Adipocyte (in vitro differentiated cells): ENCODE results near the gene GLIPR1.

Experiments used
- DNase-seq: peaks from one replicate; pipeline ENCODE4 v3.0.0-alpha.2; 2015; ENCODE audit warnings: low read depth
- H3K27me3 ChIP-seq: replicated peaks from 2 replicates; pipeline ENCODE4 v1.7.0; 2013; ENCODE audit warnings: mild to moderate bottlenecking, low read length, moderate library complexity; ENCODE audit not compliant: control insufficient read depth, insufficient read depth
- H3K36me3 ChIP-seq: 2 replicates; pipeline ENCODE4 v1.7.0; 2013; ENCODE audit warnings: low read length, mild to moderate bottlenecking, moderate library complexity; ENCODE audit not compliant: control insufficient read depth, insufficient read depth, severe bottlenecking
- H3K4me1 ChIP-seq: 2 replicates; pipeline ENCODE4 v1.7.0; 2013; ENCODE audit warnings: mild to moderate bottlenecking, low read length, moderate library complexity; ENCODE audit not compliant: control insufficient read depth, insufficient read depth
- H3K4me3 ChIP-seq: 2 replicates; pipeline ENCODE4 v1.7.0; 2013; ENCODE audit warnings: mild to moderate bottlenecking, low read length, moderate library complexity
- H3K9ac ChIP-seq: 2 replicates; pipeline ENCODE4 v1.7.0; 2013; ENCODE audit warnings: mild to moderate bottlenecking, low read length, moderate library complexity
- H3K9me3 ChIP-seq: 2 replicates; pipeline ENCODE4 v1.7.0; 2013; ENCODE audit warnings: mild to moderate bottlenecking, low read length, moderate library complexity; ENCODE audit not compliant: control insufficient read depth

Gene GLIPR1

GRCh38 chr12:75525263-75525662 lies 44.7 kb downstream of the GLIPR1 start:
- no peaks in the 10 kb centered on the region for H3K9me3 ChIP-seq
- no peaks in the 10 kb centered on the region for H3K36me3 ChIP-seq
- H3K4me3 ChIP-seq, result no peak overlapping the region
- no peak overlapping the region for H3K9ac ChIP-seq
- H3K4me1 ChIP-seq, result peaks cover 7% of the 10 kb centered on the region
- peak; percentile 65 for DNase-seq
- no peaks in the 10 kb centered on the region for H3K27me3 ChIP-seq

GRCh38 chr12:75526655-75527511 lies 46.3 kb downstream of the GLIPR1 start:
- no peak overlapping the region for H3K9ac ChIP-seq
- peak; percentile 85 for DNase-seq
- H3K36me3 ChIP-seq, result no peaks in the 10 kb centered on the region
- H3K4me1 ChIP-seq, result peaks cover 7% of the 10 kb centered on the region
- H3K4me3 ChIP-seq, result no peak overlapping the region
- H3K27me3 ChIP-seq, result no peaks in the 10 kb centered on the region
- no peaks in the 10 kb centered on the region for H3K9me3 ChIP-seq

- Histone ChIP-seq H3K4me1 (peaks cover 7% of the 10 kb centered on the region), H3K9me3 (no peaks in the 10 kb centered on the region)
- no peak for DNase-seq
These were observed 47.7 kb downstream of the GLIPR1 start for GRCh38 chr12:75528272-75528671.

GRCh38 chr12:75528692-75529091 lies 48.1 kb downstream of the GLIPR1 start:
- Histone ChIP-seq H3K9me3 (no peaks in the 10 kb centered on the region), H3K4me1 (peaks cover 7% of the 10 kb centered on the region), H3K9ac (no peak overlapping the region), H3K36me3 (no peaks in the 10 kb centered on the region), H3K27me3 (no peaks in the 10 kb centered on the region), H3K4me3 (no peak overlapping the region)
- DNase-seq, result no peak

More at GRCh38 chr12:75528272-75528671, 47.7 kb downstream of the GLIPR1 start:
- Histone ChIP-seq H3K36me3 (no peaks in the 10 kb centered on the region), H3K27me3 (no peaks in the 10 kb centered on the region), H3K4me3 (no peak overlapping the region), H3K9ac (no peak overlapping the region)

GRCh38 chr12:75529316-75529715 lies 48.8 kb downstream of the GLIPR1 start:
- DNase-seq, result no peak
- no peak overlapping the region for H3K4me3 ChIP-seq
- H3K4me1 ChIP-seq, result peaks cover 7% of the 10 kb centered on the region
- no peaks in the 10 kb centered on the region for H3K27me3 ChIP-seq
- no peak overlapping the region for H3K9ac ChIP-seq
- H3K36me3 ChIP-seq, result no peaks in the 10 kb centered on the region
- no peaks in the 10 kb centered on the region for H3K9me3 ChIP-seq

GRCh38 chr12:75529826-75530225 lies 49.3 kb downstream of the GLIPR1 start:
- Histone ChIP-seq H3K36me3 (no peaks in the 10 kb centered on the region), H3K4me1 (peaks cover 7% of the 10 kb centered on the region), H3K4me3 (no peak overlapping the region), H3K9me3 (no peaks in the 10 kb centered on the region), H3K9ac (no peak overlapping the region), H3K27me3 (no peaks in the 10 kb centered on the region)
- DNase-seq, result no peak

- H3K4me1 ChIP-seq, result peaks cover 4% of the 10 kb centered on the region
- H3K27me3 ChIP-seq, result no peaks in the 10 kb centered on the region
- DNase-seq, result no peak
These were observed 52.7 kb downstream of the GLIPR1 start for GRCh38 chr12:75533239-75533638.

GRCh38 chr12:75539889-75540288 lies 59.3 kb downstream of the GLIPR1 start:
- no peak for DNase-seq
- Histone ChIP-seq H3K27me3 (no peaks in the 10 kb centered on the region), H3K9me3 (no peaks in the 10 kb centered on the region), H3K9ac (no peak overlapping the region), H3K4me3 (no peak overlapping the region), H3K4me1 (no peaks in the 10 kb centered on the region), H3K36me3 (no peaks in the 10 kb centered on the region)

More at GRCh38 chr12:75533239-75533638, 52.7 kb downstream of the GLIPR1 start:
- Histone ChIP-seq H3K9me3 (no peaks in the 10 kb centered on the region), H3K4me3 (no peak overlapping the region), H3K9ac (no peak overlapping the region), H3K36me3 (no peaks in the 10 kb centered on the region)

- Histone ChIP-seq H3K9me3 (no peaks in the 10 kb centered on the region), H3K9ac (no peak overlapping the region), H3K27me3 (no peaks in the 10 kb centered on the region), H3K36me3 (no peaks in the 10 kb centered on the region), H3K4me3 (no peak overlapping the region), H3K4me1 (no peaks in the 10 kb centered on the region)
- DNase-seq, result peak; percentile 42
These were observed 62.4 kb downstream of the GLIPR1 start for GRCh38 chr12:75542942-75543341.

- Histone ChIP-seq H3K4me3 (no peak overlapping the region), H3K36me3 (no peaks in the 10 kb centered on the region), H3K9ac (no peak overlapping the region), H3K4me1 (no peaks in the 10 kb centered on the region), H3K27me3 (no peaks in the 10 kb centered on the region), H3K9me3 (no peaks in the 10 kb centered on the region)
- no peak for DNase-seq
These were observed 63.0 kb downstream of the GLIPR1 start for GRCh38 chr12:75543529-75543928.

- DNase-seq, result no peak
- Histone ChIP-seq H3K4me1 (peaks cover 9% of the 10 kb centered on the region), H3K9me3 (no peaks in the 10 kb centered on the region), H3K27me3 (no peaks in the 10 kb centered on the region), H3K9ac (no peak overlapping the region), H3K4me3 (no peak overlapping the region), H3K36me3 (no peaks in the 10 kb centered on the region)
These were observed 65.1 kb downstream of the GLIPR1 start for GRCh38 chr12:75545636-75546035.
